ENCODE data around the gene SLC25A45.

DNA sequence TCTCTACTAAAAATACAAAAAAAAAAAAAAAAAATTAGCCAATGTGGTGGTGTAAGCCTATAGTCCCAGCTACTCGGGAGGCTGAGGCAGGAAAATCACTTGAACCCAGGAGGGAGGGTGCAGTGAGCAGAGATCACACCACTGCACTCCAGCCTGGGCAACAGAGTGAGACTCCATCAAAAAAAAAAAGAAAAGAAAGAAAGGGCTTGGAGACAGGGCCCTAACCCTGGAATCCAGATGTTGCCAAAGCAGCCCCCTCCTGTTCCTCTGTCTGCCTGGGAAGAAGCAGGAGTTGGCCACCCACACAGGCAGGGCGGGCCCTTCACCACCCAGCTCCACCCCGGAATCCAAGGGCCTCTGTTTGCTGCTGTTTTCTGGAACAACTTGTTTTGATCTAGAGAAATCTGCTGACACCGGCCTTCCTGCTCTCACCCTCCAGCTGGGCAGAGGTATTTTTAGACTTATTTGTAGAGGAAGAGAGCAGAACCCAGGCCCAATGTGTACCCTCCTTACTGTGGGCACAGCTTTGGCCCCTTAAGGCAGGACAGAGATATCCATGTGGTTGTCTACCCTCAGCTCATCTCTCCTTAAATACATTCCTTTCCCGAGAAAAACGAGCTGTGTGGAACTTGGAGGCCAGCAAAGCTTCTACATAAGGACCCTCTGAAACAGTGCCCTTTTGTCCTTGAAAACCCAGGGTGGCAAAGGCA, 37.5 kb upstream of the SLC25A45 start:
- TF ChIP-seq, protein P1, sequence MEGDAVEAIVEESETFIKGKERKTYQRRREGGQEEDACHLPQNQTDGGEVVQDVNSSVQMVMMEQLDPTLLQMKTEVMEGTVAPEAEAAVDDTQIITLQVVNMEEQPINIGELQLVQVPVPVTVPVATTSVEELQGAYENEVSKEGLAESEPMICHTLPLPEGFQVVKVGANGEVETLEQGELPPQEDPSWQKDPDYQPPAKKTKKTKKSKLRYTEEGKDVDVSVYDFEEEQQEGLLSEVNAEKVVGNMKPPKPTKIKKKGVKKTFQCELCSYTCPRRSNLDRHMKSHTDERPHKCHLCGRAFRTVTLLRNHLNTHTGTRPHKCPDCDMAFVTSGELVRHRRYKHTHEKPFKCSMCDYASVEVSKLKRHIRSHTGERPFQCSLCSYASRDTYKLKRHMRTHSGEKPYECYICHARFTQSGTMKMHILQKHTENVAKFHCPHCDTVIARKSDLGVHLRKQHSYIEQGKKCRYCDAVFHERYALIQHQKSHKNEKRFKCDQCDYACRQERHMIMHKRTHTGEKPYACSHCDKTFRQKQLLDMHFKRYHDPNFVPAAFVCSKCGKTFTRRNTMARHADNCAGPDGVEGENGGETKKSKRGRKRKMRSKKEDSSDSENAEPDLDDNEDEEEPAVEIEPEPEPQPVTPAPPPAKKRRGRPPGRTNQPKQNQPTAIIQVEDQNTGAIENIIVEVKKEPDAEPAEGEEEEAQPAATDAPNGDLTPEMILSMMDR (conservative IDR thresholded peaks at IDR 0.05; ENCODE audit: low read depth in 2 of 2) = no peak
- TF ChIP-seq EZH2phosphoT487 (IDR thresholded peaks at IDR 0.05; ENCODE audit: unreplicated experiment) (no peak), JUNB (IDR thresholded peaks at IDR 0.05; ENCODE audit: unreplicated experiment) (no peak), EZH2 (IDR thresholded peaks at IDR 0.05; ENCODE audit: low read depth, unreplicated experiment) (no peak), POLR2AphosphoS5 (IDR thresholded peaks at IDR 0.05; ENCODE audit: low read depth) (no peak), ZNF331 (CRISPR knock-in tag; IDR thresholded peaks at IDR 0.05; ENCODE audit: low read depth) (no peak), CREB1 (CRISPR knock-in tag; IDR thresholded peaks at IDR 0.05; ENCODE audit: low read depth) (no peak)
- TF ChIP-seq, protein P2, sequence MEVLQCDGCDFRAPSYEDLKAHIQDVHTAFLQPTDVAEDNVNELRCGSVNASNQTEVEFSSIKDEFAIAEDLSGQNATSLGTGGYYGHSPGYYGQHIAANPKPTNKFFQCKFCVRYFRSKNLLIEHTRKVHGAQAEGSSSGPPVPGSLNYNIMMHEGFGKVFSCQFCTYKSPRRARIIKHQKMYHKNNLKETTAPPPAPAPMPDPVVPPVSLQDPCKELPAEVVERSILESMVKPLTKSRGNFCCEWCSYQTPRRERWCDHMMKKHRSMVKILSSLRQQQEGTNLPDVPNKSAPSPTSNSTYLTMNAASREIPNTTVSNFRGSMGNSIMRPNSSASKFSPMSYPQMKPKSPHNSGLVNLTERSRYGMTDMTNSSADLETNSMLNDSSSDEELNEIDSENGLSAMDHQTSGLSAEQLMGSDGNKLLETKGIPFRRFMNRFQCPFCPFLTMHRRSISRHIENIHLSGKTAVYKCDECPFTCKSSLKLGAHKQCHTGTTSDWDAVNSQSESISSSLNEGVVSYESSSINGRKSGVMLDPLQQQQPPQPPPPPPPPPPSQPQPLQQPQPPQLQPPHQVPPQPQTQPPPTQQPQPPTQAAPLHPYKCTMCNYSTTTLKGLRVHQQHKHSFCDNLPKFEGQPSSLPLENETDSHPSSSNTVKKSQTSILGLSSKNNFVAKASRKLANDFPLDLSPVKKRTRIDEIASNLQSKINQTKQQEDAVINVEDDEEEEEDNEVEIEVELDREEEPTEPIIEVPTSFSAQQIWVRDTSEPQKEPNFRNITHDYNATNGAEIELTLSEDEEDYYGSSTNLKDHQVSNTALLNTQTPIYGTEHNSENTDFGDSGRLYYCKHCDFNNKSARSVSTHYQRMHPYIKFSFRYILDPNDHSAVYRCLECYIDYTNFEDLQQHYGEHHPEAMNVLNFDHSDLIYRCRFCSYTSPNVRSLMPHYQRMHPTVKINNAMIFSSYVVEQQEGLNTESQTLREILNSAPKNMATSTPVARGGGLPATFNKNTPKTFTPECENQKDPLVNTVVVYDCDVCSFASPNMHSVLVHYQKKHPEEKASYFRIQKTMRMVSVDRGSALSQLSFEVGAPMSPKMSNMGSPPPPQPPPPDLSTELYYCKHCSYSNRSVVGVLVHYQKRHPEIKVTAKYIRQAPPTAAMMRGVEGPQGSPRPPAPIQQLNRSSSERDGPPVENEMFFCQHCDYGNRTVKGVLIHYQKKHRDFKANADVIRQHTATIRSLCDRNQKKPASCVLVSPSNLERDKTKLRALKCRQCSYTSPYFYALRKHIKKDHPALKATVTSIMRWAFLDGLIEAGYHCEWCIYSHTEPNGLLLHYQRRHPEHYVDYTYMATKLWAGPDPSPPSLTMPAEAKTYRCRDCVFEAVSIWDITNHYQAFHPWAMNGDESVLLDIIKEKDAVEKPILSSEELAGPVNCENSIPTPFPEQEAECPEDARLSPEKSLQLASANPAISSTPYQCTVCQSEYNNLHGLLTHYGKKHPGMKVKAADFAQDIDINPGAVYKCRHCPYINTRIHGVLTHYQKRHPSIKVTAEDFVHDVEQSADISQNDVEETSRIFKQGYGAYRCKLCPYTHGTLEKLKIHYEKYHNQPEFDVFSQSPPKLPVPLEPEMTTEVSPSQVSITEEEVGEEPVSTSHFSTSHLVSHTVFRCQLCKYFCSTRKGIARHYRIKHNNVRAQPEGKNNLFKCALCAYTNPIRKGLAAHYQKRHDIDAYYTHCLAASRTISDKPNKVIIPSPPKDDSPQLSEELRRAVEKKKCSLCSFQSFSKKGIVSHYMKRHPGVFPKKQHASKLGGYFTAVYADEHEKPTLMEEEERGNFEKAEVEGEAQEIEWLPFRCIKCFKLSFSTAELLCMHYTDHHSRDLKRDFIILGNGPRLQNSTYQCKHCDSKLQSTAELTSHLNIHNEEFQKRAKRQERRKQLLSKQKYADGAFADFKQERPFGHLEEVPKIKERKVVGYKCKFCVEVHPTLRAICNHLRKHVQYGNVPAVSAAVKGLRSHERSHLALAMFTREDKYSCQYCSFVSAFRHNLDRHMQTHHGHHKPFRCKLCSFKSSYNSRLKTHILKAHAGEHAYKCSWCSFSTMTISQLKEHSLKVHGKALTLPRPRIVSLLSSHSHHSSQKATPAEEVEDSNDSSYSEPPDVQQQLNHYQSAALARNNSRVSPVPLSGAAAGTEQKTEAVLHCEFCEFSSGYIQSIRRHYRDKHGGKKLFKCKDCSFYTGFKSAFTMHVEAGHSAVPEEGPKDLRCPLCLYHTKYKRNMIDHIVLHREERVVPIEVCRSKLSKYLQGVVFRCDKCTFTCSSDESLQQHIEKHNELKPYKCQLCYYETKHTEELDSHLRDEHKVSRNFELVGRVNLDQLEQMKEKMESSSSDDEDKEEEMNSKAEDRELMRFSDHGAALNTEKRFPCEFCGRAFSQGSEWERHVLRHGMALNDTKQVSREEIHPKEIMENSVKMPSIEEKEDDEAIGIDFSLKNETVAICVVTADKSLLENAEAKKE (CRISPR knock-in tag; IDR thresholded peaks at IDR 0.05) = no peak
- TF ChIP-seq, protein P3, sequence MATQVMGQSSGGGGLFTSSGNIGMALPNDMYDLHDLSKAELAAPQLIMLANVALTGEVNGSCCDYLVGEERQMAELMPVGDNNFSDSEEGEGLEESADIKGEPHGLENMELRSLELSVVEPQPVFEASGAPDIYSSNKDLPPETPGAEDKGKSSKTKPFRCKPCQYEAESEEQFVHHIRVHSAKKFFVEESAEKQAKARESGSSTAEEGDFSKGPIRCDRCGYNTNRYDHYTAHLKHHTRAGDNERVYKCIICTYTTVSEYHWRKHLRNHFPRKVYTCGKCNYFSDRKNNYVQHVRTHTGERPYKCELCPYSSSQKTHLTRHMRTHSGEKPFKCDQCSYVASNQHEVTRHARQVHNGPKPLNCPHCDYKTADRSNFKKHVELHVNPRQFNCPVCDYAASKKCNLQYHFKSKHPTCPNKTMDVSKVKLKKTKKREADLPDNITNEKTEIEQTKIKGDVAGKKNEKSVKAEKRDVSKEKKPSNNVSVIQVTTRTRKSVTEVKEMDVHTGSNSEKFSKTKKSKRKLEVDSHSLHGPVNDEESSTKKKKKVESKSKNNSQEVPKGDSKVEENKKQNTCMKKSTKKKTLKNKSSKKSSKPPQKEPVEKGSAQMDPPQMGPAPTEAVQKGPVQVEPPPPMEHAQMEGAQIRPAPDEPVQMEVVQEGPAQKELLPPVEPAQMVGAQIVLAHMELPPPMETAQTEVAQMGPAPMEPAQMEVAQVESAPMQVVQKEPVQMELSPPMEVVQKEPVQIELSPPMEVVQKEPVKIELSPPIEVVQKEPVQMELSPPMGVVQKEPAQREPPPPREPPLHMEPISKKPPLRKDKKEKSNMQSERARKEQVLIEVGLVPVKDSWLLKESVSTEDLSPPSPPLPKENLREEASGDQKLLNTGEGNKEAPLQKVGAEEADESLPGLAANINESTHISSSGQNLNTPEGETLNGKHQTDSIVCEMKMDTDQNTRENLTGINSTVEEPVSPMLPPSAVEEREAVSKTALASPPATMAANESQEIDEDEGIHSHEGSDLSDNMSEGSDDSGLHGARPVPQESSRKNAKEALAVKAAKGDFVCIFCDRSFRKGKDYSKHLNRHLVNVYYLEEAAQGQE (IDR thresholded peaks at IDR 0.05; ENCODE audit: unreplicated experiment) = no peak

Data from GM23338 (cell line).